Lower lobe of right lung (tissue), 2 donors: ENCODE data around the gene NUP205. TPM values are rescaled to one million over a fixed set of nuclear protein-coding genes. Genes with fewer than 3 reads are reported as not detected.

ENCODE experiments used
- ATAC-seq, 2 donors: fragments of 200-7000 bp; cut with Tn5 transposase; one replicate each; pipeline ENCODE4 v1.9.1; 2020 to 2022; ENCODE audit warnings: mild to moderate bottlenecking in 2 of 2, moderate library complexity in 2 of 2
- DNase-seq: peaks from one replicate; pipeline ENCODE4 v3.0.0-alpha.2; 2020
- H3K27ac ChIP-seq: fragments of 200-600 bp; one replicate; pipeline ENCODE4 v1.8.0; 2022
- H3K27me3 ChIP-seq: fragments of 200-600 bp; one replicate; pipeline ENCODE4 v1.8.0; 2022; ENCODE audit warnings: low read depth
- H3K36me3 ChIP-seq: fragments of 200-600 bp; one replicate; pipeline ENCODE4 v1.8.0; 2022; ENCODE audit warnings: mild to moderate bottlenecking
- H3K4me1 ChIP-seq: fragments of 200-600 bp; one replicate; pipeline ENCODE4 v1.8.0; 2022
- H3K4me3 ChIP-seq: fragments of 200-600 bp; one replicate; pipeline ENCODE4 v1.8.0; 2022; ENCODE audit warnings: mild to moderate bottlenecking
- H3K9me3 ChIP-seq: fragments of 200-600 bp; one replicate; pipeline ENCODE4 v1.8.0; 2022
- CTCF ChIP-seq: fragments of 200-600 bp; IDR thresholded peaks from one replicate; pipeline ENCODE4 v1.8.0; 2022; ENCODE audit warnings: antibody characterized with exemption, mild to moderate bottlenecking
- intact Hi-C: fragments of 100-400 bp; cut with DNase I; formaldehyde crosslinking; loops from one replicate; pipeline ENCODE4 v1.11.0; 2022
- total RNA-seq: library from RNA; stranded (reverse); fragmentation: NEBNext Ultra II Directional; extraction: Animal tissue kit (Norgen Biotek cat#: 25700); gene quantifications from one replicate; pipeline ENCODE4 v1.2.1, GENCODE V29; 2021
- donor health status: DM: no; HTN: yes; CAD: no; lungs with severe emphysema.

NUP205 gene
- total RNA-seq, 1 donor from 2014 or later = 40.2 TPM

- TF ChIP-seq CTCF = no peak
- H3K36me3 ChIP-seq = no peaks in the 10 kb centered on the region
- no peaks in the 10 kb centered on the region for H3K4me1 ChIP-seq
- H3K27ac ChIP-seq = no peak overlapping the region
- ATAC-seq = peak; percentile 39 to 86
- no peaks in the 10 kb centered on the region for H3K27me3 ChIP-seq
- intact Hi-C loops = no loop called here
- no peak for DNase-seq
- no peaks in the 10 kb centered on the region for H3K9me3 ChIP-seq
- H3K4me3 ChIP-seq = no peak overlapping the region
Measured at GRCh38 chr7:135519871-135520270, 37.8 kb upstream of the NUP205 start.

GRCh38 chr7:135522509-135522908, 35.2 kb upstream of the NUP205 start:
- Histone ChIP-seq H3K9me3 (no peaks in the 10 kb centered on the region), H3K36me3 (no peaks in the 10 kb centered on the region), H3K4me1 (no peaks in the 10 kb centered on the region), H3K27ac (no peak overlapping the region), H3K4me3 (no peak overlapping the region), H3K27me3 (no peaks in the 10 kb centered on the region)
- no peak for TF ChIP-seq CTCF
- intact Hi-C loops = no loop called here
- DNase-seq (no peak), ATAC-seq (no peak)

- no peak for TF ChIP-seq CTCF
- Histone ChIP-seq H3K4me1 (no peaks in the 10 kb centered on the region), H3K27me3 (no peaks in the 10 kb centered on the region), H3K27ac (no peak overlapping the region), H3K9me3 (no peaks in the 10 kb centered on the region), H3K36me3 (no peaks in the 10 kb centered on the region), H3K4me3 (no peak overlapping the region)
- intact Hi-C loops = no loop called here
- ATAC-seq (no peak), DNase-seq (no peak)
Measured at GRCh38 chr7:135523146-135523545, 34.6 kb upstream of the NUP205 start.

- no peak for ATAC-seq
- intact Hi-C loops = no loop called here
- Histone ChIP-seq H3K36me3 (no peaks in the 10 kb centered on the region), H3K27ac (no peak overlapping the region), H3K27me3 (no peaks in the 10 kb centered on the region), H3K4me1 (no peaks in the 10 kb centered on the region), H3K9me3 (no peaks in the 10 kb centered on the region), H3K4me3 (no peak overlapping the region)
- TF ChIP-seq CTCF = no peak
- no peak for DNase-seq
Measured at GRCh38 chr7:135525426-135525825, 32.3 kb upstream of the NUP205 start.

- no peak for TF ChIP-seq CTCF
Measured at GRCh38 chr7:135527025-135527424, 30.7 kb upstream of the NUP205 start.

GRCh38 chr7:135536150-135536549, 21.6 kb upstream of the NUP205 start:
- no peaks in the 10 kb centered on the region for H3K36me3 ChIP-seq
- no peak overlapping the region for H3K27ac ChIP-seq
- no peaks in the 10 kb centered on the region for H3K27me3 ChIP-seq
- no peak for TF ChIP-seq CTCF
- no peak for ATAC-seq
- no peak overlapping the region for H3K4me3 ChIP-seq
- H3K4me1 ChIP-seq = no peaks in the 10 kb centered on the region
- intact Hi-C loops = no loop called here
- DNase-seq = no peak
- no peaks in the 10 kb centered on the region for H3K9me3 ChIP-seq

More at GRCh38 chr7:135527025-135527424, 30.7 kb upstream of the NUP205 start:
- Histone ChIP-seq H3K4me1 (no peaks in the 10 kb centered on the region), H3K27ac (no peak overlapping the region), H3K27me3 (no peaks in the 10 kb centered on the region), H3K4me3 (no peak overlapping the region), H3K36me3 (no peaks in the 10 kb centered on the region), H3K9me3 (no peaks in the 10 kb centered on the region)
- DNase-seq (no peak), ATAC-seq (no peak)
- intact Hi-C loops = no loop called here
